HG02798 (cell line): ENCODE data around the gene HOXD10.

Experiments used
- ATAC-seq: cut with Tn5 transposase; IDR thresholded peaks from one replicate; pipeline ENCODE4 v1.9.1; 2021; ENCODE audit warnings: mild to moderate bottlenecking; ENCODE audit not compliant: unreplicated experiment, poor library complexity

Gene HOXD10

GRCh38 chr2:176082525-176082823, 34.1 kb upstream of the HOXD10 start:
- ATAC-seq, result no peak

GRCh38 chr2:176082824-176083751, 33.5 kb upstream of the HOXD10 start:
- ATAC-seq, result no peak

GRCh38 chr2:176083796-176084261, 32.7 kb upstream of the HOXD10 start, which contains the start of gene EVX2:
Gene EVX2 (minus strand): TSS chr2:176083962. CDS start chr2:176083776, 186 bp downstream.
- ATAC-seq, result no peak

- no peak for ATAC-seq
Observed at GRCh38 chr2:176084611-176085119, 31.9 kb upstream of the HOXD10 start.

- no peak for ATAC-seq
Observed at GRCh38 chr2:176085120-176085788, 31.3 kb upstream of the HOXD10 start.

GRCh38 chr2:176085861-176086771, 30.5 kb upstream of the HOXD10 start:
- no peak for ATAC-seq

GRCh38 chr2:176087330-176088047, 29.1 kb upstream of the HOXD10 start:
- ATAC-seq, result no peak

GRCh38 chr2:176088048-176088936, 28.3 kb upstream of the HOXD10 start:
- ATAC-seq, result peak; percentile 72

GRCh38 chr2:176088937-176089842, 27.4 kb upstream of the HOXD10 start:
- ATAC-seq, result no peak

- ATAC-seq, result no peak
Observed at GRCh38 chr2:176089843-176090395, 26.7 kb upstream of the HOXD10 start.

- no peak for ATAC-seq
Observed at GRCh38 chr2:176090862-176091261, 25.7 kb upstream of the HOXD10 start.

GRCh38 chr2:176091329-176092258, 25.0 kb upstream of the HOXD10 start:
- ATAC-seq, result no peak

- ATAC-seq, result no peak
Observed at GRCh38 chr2:176092270-176093144, 24.1 kb upstream of the HOXD10 start, which contains the start of gene HOXD13. Gene HOXD13 (plus strand): TSS chr2:176092721. CDS start chr2:176092891, 170 bp downstream.

- no peak for ATAC-seq
Observed at GRCh38 chr2:176093145-176093897, 23.3 kb upstream of the HOXD10 start.

- no peak for ATAC-seq
Observed at GRCh38 chr2:176093898-176094249, 22.7 kb upstream of the HOXD10 start.
